Testis (tissue), 3 donors: ENCODE results near the gene NAA38. TPM values are rescaled to one million over a fixed set of nuclear protein-coding genes. Genes with fewer than 3 reads are reported as not detected.
A peak's percentile ranks its signal among the peaks of the same experiment; 100 is the strongest.

Experiments
- DNase-seq: peaks from one replicate; pipeline ENCODE4 v3.0.0-alpha.2; 2019
- H3K27ac ChIP-seq, 2 donors: fragments of 200-600 bp; sonication (generic); one replicate each; pipeline ENCODE4 v1.5.1; 2019
- H3K27me3 ChIP-seq: fragments of 200-600 bp; sonication (generic); one replicate; pipeline ENCODE4 v1.5.1; 2019
- H3K36me3 ChIP-seq: fragments of 200-600 bp; sonication (generic); one replicate; pipeline ENCODE4 v1.5.1; 2017; ENCODE audit warnings: low read depth; ENCODE audit errors: missing control alignments
- H3K4me1 ChIP-seq: fragments of 200-600 bp; sonication (generic); one replicate; pipeline ENCODE4 v1.5.1; 2019
- H3K4me3 ChIP-seq, 2 donors: fragments of 200-600 bp; sonication (generic); one replicate each; pipeline ENCODE4 v1.5.1; 2017 to 2019
- H3K9me3 ChIP-seq: fragments of 200-600 bp; sonication (generic); one replicate; pipeline ENCODE4 v1.5.1; 2017
- POLR2A ChIP-seq: fragments of 450-650 bp; IDR thresholded peaks from one replicate; pipeline ENCODE4 v1.6.1; 2017; ENCODE audit warnings: antibody characterized with exemption, mild to moderate bottlenecking, moderate library complexity
- WGBS, 2 donors: methylation state at CpG; one replicate each; pipeline ENCODE4 v1.1.5; 2018; 5-methylcytosine and 5-hydroxymethylcytosine counted together
- intact Hi-C: fragments of 100-400 bp; cut with DNase I; formaldehyde crosslinking; loops from one replicate; pipeline ENCODE4 v1.15.1; 2023; ENCODE audit warnings: low total_unique reads
- polyA plus RNA-seq: library from polyadenylated mRNA; stranded (reverse); fragments of 350-450 nt; fragmentation: Illumina TruSeq; extraction: RNeasy Lipid Tissue Mini Kit (QIAGEN cat#74804); gene quantifications from one replicate; pipeline ENCODE4 v1.2.3, GENCODE V29; 2014; ENCODE audit warnings: low read depth, low replicate concordance; ENCODE audit not compliant: insufficient read depth
- total RNA-seq, 2 donors: library from RNA; depleted of rRNA; stranded (reverse); fragments of >200 nt; gene quantifications; one replicate each; pipeline ENCODE4 v1.2.3, GENCODE V29; 2016
- TF ChIP-seq, protein P1 (sequence below), 3 experiments: fragments of 450-650 bp in 2 of 3; fragments of 200-600 bp in 1 of 3; sonication (generic) in 1 of 3; IDR thresholded peaks; one replicate each; pipeline ENCODE4 v1.5.1; 2016 to 2019; ENCODE audit warnings: antibody characterized with exemption in 3 of 3, mild to moderate bottlenecking in 2 of 3, moderate library complexity in 1 of 3

Gene NAA38
- total and polyA plus RNA-seq, 3 donors from 2014 or later = 72.3 to 102 (median 83.1) TPM

DNA sequence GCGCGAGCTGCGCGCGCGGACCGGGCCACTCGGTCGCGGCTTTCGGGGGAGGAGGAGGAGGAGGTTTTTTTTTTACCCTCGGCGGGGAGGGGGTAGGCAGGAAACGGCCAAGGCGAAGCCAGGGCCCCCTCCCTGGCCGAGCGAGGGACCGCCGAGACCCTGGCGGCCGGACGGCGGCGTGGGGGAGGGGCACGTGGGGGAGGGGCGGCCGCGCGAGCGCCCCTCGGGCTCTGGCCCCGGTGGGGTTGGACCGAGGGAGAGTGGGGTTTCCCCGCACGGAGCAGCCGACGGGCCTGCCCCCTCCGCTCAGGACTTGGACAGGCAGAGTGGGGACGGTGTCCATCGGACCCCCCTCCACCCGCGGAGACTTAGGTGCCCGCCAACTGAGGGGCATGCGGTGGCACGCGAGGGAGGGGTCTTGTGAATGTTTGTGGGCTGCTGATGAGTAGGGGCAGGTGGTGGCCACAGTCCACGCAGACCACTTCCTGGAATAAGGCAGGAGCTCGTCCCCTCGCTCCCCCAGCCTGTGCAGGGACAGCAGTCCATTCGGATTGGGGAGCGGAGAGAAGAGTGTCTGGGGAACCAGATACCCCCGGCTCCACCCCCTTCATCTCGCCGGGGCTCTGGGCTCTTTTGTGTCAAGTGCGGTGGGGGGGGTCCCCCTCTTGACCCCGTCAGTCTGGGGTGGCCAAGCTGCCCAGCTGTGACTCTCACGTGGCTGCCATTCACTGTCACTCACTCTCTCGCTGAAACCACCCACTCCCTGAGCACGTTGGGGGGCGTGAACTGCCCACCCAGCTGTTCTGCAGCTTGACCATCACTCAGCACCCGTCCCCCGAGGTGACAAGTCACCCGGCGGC is 28.2 kb upstream of the NAA38 start:
- no peaks in the 10 kb centered on the region for H3K27me3 ChIP-seq
- peak overlapping the region; percentile 87 to 91 for H3K27ac ChIP-seq
- peak overlapping the region; percentile 74 to 78 for H3K4me3 ChIP-seq
- TF ChIP-seq POLR2A = no peak
- TF ChIP-seq, protein P1, sequence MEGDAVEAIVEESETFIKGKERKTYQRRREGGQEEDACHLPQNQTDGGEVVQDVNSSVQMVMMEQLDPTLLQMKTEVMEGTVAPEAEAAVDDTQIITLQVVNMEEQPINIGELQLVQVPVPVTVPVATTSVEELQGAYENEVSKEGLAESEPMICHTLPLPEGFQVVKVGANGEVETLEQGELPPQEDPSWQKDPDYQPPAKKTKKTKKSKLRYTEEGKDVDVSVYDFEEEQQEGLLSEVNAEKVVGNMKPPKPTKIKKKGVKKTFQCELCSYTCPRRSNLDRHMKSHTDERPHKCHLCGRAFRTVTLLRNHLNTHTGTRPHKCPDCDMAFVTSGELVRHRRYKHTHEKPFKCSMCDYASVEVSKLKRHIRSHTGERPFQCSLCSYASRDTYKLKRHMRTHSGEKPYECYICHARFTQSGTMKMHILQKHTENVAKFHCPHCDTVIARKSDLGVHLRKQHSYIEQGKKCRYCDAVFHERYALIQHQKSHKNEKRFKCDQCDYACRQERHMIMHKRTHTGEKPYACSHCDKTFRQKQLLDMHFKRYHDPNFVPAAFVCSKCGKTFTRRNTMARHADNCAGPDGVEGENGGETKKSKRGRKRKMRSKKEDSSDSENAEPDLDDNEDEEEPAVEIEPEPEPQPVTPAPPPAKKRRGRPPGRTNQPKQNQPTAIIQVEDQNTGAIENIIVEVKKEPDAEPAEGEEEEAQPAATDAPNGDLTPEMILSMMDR (IDR thresholded peaks at IDR 0.05) = no peak
- no peaks in the 10 kb centered on the region for H3K9me3 ChIP-seq
- intact Hi-C loops = no loop called here
- H3K36me3 ChIP-seq = no peaks in the 10 kb centered on the region
- WGBS, 2 donors = 0% methylated on average over 19 to 51 of the region's 64 CpGs
- peaks cover 49% of the 10 kb centered on the region for H3K4me1 ChIP-seq
- DNase-seq = peak; percentile 56

DNA sequence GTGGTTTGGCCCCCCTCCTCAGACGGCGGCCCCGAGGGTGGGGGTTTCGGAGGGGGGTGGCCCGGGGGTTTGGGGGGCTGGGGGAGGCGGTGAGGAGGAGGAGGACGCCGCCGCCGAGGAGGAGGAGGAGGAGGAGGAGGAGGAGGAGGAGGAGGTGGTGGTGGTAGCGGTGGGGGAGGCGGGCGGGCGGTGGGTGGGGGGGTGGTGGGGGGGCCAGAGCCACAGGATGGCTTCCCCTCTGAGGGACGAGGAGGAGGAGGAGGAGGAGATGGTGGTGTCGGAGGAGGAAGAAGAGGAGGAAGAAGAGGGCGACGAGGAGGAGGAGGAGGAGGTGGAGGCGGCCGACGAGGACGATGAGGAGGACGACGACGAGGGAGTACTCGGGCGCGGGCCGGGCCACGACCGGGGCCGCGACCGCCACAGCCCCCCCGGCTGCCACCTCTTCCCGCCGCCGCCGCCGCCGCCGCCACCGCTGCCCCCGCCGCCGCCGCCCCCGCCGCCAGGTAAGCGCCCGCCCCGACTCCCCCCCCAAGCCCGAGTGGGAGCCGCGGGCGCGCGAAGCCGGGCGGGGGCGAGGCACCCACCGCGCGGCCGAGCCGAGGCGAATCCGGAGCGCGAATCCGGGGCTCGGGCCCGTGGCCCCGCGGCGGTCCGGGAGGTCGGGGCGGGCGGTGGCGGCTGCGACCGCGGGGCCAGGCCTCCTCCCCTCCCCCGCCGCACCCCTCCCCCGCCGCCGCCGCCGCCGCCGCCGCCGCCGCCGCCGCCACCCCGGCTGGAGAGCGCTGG is 27.4 kb upstream of the NAA38 start:
- TF ChIP-seq, protein P1 (IDR thresholded peaks at IDR 0.05) = no peak
- no peak for TF ChIP-seq POLR2A
- 1 to 2% methylated on average over 28 to 51 of the region's 100 CpGs for WGBS, 2 donors
- no peaks in the 10 kb centered on the region for H3K27me3 ChIP-seq
- H3K9me3 ChIP-seq = no peaks in the 10 kb centered on the region
- peak overlapping the region; percentile 87 to 91 for H3K27ac ChIP-seq
- H3K4me3 ChIP-seq = peak overlapping the region; percentile 74 to 78
- DNase-seq = peak; percentile 28
- H3K36me3 ChIP-seq = no peaks in the 10 kb centered on the region
- intact Hi-C loops = no loop called here
- peaks cover 46% of the 10 kb centered on the region for H3K4me1 ChIP-seq

DNA sequence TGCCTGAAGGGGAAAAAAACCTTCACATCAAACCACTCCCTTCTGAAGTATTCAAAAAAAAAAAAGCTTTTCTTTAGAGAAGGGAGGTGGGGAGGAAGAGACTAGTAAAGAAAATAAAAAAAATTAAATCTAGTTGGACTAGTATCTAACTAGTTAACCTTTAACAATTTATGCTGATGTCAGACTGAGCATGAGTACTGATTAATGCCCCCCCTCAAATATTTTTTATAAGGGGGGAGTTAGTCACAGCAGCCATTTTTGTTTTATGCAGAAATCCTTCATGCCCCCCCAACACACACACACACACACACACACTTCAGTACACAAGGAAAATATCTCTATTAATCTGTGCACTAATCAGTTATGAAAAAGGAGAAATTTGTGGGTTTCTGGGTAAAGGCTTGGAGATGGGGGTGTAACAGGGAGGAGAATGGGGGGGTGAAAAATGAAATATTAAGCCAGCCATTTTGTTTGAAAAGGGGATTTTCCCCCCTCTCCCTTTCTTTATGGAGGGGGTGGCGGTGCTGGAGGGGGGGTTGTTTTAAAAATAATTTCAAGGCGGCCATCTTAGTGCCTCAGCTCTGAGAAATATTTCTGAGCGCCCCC is 26.5 kb upstream of the NAA38 start:
- Histone ChIP-seq H3K27ac (peak overlapping the region; percentile 82 to 87), H3K27me3 (no peaks in the 10 kb centered on the region), H3K4me1 (peaks cover 38% of the 10 kb centered on the region), H3K36me3 (no peaks in the 10 kb centered on the region), H3K9me3 (no peaks in the 10 kb centered on the region), H3K4me3 (peak overlapping the region; percentile 61 to 78)
- no peak for DNase-seq
- WGBS, 2 donors = 0 to 3% methylated on average over 3 of the region's 3 CpGs
- TF ChIP-seq, protein P1 (IDR thresholded peaks at IDR 0.05) = no peak
- TF ChIP-seq POLR2A = no peak
- intact Hi-C loops = no loop called here

DNA sequence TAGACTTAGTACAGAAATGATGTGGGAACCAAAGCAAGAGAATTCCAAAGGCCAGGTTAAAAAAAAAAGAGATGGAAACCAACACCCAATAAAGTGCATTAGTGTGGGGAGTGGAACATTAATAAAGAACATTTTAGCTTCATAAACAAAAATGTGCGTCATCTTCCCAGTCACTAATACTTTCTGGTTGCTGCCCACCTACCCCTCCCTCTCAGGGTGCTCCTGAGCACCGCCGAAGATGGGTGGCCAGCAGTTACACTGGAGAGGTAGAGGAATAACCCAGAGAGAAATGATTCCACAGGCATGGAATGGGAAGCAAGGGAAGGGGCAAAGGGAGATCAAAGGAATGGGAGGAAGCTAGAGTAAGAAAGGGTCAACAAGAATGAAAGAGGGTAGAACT is 25.3 kb upstream of the NAA38 start:
- H3K36me3 ChIP-seq = no peaks in the 10 kb centered on the region
- intact Hi-C loops = no loop called here
- no peak overlapping the region for H3K4me3 ChIP-seq
- peak overlapping the region in 1 of 2 donors; percentile 87 for H3K27ac ChIP-seq
- peaks cover 25% of the 10 kb centered on the region for H3K4me1 ChIP-seq
- no peak for DNase-seq
- H3K27me3 ChIP-seq = no peaks in the 10 kb centered on the region
- TF ChIP-seq, protein P1 (IDR thresholded peaks at IDR 0.05) = no peak
- no peak for TF ChIP-seq POLR2A
- 71 to 82% methylated on average over 3 of the region's 3 CpGs for WGBS, 2 donors
- H3K9me3 ChIP-seq = no peaks in the 10 kb centered on the region
